GM21717 (cell line): ENCODE data around the gene KLHL29.
"Not testable (repeated sequence)": the region's sequence is repeated elsewhere in the genome, so short reads cannot be mapped to it uniquely, and the experiment has no call there.

Source experiments
- ATAC-seq: cut with Tn5 transposase; IDR thresholded peaks from one replicate; pipeline ENCODE4 v1.9.1; 2021; ENCODE audit warnings: mild to moderate bottlenecking, moderate library complexity; ENCODE audit not compliant: unreplicated experiment

The KLHL29 gene

GRCh38 chr2:23384551-23385343 lies at the start of gene KLHL29:
Gene KLHL29 (plus strand): TSS chr2:23385179. CDS start chr2:23562197, 177,018 bp downstream.
- peak; percentile 70 for ATAC-seq

GRCh38 chr2:23335550-23335949 lies 49.4 kb upstream of the KLHL29 start:
- no peak for ATAC-seq

DNA sequence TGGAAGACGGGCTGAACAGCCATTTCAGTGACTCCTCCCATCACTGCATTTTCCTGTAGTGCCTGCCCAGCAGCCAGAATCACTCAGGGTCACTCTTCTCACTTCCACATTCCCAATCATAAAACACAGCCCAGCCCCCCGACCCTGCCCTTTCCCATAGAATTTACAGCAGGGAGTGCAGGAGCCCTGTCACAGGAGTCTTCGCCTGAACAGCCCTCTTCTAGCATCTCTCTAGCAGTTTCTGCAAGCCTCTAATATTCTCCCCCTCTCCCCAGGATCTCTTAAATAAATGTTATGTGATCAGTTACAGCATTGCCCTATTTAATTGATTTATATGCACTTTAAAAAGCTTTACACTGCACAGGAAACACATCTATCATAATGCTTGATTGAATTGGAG lies 42.9 kb upstream of the KLHL29 start:
- ATAC-seq = no peak

GRCh38 chr2:23346029-23346428 lies 39.0 kb upstream of the KLHL29 start:
- no peak for ATAC-seq

DNA sequence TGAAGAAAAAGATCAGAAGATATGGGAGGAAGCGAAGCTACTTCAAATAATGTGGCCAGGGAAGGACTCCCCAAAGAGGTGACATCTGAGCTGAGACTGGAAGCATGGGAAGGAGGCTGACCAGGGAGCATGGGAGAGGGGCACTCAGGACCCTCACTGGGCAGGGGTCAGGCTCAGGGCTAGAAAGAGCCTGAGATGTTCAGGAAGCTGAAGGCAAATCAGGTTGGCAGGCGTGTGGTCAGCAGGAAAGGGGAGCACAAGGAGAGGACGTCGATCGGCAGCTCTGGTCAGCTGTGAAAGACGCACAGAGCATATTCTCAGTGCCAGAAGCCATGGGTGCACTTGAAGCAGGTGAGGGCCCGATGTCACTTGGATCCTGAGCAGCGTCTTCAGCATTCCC lies 38.2 kb upstream of the KLHL29 start:
- no peak for ATAC-seq

DNA sequence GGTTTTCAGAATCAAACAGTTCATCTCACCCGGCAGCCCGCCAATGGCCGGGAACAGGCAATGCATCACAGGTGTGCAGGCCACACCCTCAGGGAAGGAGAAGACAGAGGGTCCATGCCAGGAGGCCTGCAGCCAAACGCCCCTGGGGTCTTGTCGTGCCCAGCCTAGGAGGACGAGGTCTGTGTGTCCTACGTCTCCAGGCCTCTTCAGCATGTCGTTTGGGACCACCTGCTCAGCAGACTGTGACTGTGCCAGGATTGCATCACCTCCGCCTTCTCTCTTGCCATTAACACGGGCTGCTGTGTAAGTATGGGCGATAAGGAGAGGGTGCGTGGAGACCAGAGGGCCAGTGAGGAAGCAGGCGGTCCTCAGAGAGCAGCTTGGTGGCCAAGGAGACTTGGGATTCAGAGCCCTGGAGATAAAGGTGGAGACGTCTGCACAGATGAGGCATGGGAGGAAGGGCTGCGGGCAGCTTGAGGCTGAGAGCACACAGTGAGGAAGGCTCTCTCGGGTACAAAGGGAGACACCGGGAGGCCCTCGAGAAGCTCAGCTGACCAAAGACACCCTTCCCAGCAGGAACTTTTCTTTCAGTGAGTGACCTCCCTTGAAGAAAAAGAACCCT lies 37.4 kb upstream of the KLHL29 start:
- ATAC-seq = no peak

GRCh38 chr2:23348093-23348481 lies 36.9 kb upstream of the KLHL29 start:
- ATAC-seq = not testable (repeated sequence)

DNA sequence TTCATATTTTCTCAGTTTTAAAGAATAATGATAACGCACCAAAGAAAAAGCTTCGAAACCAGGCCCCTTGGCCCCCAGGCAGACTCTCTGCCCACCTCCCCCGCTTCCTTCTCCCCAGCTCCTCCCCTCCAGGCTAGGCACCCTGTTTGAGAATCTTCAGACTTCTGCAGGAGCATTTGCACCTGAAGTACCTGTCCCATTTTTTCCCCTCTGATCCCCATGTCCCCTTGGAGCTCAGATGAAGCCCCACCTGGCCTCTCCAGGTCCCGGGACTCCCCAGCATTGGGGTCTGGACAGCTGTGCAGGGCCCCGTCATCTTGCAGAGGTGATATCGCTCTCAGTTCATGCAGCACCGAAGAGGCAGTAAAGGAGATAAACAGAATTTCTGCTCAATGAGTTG lies 35.5 kb upstream of the KLHL29 start:
- ATAC-seq = no peak

DNA sequence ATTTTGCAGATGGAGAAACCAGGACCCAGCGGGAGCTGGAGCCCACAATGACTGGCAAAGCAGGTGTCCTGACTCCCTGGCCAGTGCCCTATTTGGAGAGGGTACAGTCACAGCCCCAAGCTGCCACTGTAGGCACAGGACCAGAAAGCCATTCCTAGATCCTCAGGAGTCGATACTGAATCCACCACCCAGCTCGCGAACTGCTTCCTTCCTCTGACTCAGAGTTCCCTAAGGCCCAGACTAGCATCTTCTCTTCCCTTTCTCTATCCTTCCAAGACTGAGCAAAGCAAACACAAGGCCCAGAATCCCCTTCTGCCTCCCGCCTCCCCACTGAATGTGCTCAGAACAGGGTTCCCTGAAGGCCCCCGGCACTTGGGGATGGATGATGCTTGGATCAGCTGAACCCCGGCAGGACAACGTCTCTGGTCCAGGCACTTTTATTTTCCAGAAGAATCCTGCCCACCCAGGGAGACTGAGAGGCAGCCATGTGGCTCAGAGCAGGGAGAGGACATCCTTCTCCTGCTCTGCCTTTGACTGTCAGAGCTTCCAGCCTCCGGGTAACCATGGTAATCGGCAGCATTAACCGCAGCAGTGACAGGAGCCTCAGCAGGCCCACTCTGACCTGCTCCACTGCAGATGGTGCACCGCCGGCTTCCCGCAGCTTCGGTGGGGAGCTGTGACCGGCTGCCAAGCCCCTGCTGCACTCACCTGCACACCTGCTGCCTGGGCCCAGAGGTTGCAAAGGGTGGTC lies 34.8 kb upstream of the KLHL29 start:
- ATAC-seq = no peak

DNA sequence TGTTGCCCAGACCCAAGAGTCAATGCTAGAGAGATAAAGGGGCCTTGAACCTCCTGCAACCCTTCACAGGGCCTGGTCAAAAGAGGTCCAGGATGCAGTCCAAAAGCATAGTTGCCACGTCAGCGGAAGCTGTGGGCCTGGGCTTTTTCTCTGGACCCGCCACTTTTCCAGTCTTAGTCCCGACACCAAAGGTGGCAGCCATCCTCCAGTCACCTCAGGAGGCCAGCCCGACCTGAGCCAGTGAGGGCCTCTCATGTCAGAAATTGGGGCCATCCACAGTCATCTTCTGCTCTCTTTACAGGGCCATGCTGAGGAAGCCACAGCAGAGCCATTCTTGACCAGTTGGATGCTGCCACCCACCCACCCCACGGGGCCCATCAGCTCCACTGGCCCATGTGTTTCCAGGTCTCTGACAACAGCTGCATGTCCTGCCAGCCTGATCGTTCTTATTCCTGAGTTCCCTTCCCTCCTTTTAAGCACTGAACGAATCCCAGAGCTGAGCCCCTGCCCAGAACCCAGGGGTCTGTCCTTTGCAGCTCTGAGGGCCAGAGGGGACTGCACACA lies 34.1 kb upstream of the KLHL29 start:
- no peak for ATAC-seq

DNA sequence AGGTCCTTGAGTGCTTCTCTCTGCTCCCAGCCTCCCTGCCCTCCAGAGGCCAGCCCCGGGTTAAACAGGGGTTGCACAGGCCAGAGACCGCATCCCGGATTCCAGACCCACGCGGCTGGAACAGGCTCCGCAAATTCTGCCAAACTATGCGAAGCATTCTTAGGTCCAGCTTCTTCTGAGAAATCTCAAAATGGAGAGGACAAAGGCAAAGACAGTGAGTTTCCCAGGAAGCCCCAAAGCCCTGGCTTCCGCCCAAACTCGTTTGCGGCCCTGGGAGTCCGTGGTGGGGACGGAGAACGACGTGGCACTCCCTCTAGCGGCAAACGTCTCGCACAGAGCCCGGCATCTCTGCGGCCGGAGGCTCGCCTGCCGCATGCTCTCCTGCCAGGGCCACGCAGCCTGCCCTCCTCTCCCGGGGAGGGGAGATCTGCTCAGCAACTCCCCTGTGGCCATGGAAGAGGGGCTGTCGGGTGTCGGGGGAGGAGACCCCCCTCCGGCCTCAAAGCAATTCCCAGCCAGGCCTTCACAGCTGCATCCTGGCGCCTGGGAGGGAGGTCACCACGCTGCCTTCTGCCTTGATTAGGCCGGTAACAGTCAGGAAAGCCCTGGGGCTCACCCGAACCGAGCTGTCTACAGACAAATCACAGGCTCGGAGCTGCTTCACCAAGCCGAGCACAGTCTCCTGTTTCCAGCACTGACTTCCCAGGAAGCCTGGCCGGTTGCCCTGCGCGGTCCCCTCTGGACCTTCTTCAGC lies 33.4 kb upstream of the KLHL29 start:
- peak; percentile 93 for ATAC-seq

GRCh38 chr2:23354554-23354953 lies 30.4 kb upstream of the KLHL29 start:
- ATAC-seq = peak; percentile 88

DNA sequence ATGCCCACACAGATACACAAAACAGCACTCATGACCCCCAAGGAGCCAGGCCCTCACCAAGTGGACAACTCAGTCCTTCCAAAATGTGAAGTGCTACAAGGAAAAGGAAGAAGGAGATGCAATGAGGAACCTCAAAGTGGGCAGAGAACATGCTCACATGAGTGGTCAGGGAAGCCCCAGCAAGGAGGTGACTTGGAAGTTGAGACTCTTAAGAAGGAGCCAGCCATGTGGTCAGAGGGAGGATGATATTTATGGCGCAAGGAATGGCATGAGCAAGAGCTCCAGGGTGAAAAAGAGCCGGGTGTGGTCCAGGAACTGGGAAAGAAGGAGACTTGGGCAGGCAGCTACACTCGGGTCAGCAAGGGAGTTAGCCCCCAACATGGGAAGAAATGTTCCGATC lies 30.0 kb upstream of the KLHL29 start:
- no peak for ATAC-seq

DNA sequence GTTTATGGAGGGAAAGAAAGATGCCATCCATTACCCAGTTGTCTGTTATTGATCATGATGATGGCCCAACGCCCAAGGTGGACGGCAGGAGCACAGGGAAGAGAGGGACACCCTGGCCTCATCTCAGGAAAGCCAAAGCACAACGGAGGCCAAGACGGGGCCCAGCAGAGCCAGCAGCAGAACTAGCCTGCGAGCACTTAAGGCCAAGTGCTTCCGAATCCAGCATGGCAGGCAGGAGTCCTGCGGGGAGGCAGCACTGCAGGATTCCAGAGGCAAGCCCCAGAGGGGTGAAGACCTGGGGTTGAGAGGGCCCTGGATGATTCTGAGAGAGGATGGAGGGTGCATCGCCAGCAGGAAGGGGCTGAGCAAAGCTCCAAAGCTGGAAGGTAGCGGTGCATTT lies 28.3 kb upstream of the KLHL29 start:
- ATAC-seq = no peak

GRCh38 chr2:23359631-23360567 lies 25.1 kb upstream of the KLHL29 start:
- ATAC-seq = no peak

DNA sequence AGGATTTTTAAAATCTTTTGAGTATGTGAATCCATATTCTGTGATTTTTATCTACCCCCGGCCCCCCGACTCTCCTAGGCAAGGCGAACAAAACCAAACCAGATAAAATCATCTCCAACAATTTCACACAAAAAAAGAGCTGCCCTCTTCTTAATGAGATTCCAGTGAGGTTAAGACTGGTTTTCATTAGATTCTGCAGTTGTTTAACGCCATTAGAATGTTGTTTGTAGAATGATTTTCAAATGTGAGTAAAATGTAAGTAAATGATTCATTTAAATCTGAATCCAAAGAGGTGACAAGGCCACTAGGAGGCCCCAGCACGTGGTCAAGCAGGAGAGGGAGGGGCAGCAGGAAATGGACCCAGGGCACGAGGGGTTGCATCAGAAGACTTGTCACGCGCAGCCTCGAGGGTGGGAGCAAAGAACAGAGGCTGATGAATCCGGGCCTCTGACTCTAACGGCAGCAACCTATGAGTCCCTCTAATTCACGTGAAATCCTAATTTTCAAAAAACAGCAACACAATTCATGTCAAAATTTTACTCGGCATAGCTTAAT lies 24.3 kb upstream of the KLHL29 start:
- ATAC-seq = no peak

- ATAC-seq = no peak
Observed at GRCh38 chr2:23361152-23361551, 23.8 kb upstream of the KLHL29 start.

DNA sequence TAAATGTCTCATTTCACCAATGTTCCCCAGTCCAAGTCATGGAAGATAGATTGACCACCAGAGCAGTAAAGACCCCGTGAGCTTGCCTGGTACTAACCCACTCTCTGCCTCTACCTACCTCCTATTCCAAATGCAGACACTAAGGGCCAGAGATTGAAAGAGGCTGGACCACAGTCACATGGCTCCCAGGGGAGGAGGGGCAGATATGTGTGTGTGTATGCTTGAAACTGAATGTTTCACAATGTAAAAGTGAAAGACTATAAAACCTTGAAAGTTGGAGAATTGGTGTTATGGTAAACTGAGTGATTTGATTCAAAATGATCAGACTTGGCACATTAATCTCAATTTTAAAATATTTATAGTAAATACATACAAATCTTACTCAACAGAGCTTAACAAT lies 21.7 kb upstream of the KLHL29 start:
- no peak for ATAC-seq

- ATAC-seq = no peak
Observed at GRCh38 chr2:23363831-23364230, 21.1 kb upstream of the KLHL29 start.
